SK-N-SH treated with all-trans-retinoic acid at 6 μM for 48 hours (cell line): ENCODE measurements around the gene SUSD6.

ENCODE experiments used
- ISL1 ChIP-seq: fragments of 250-450 bp; sonication (Bioruptor Pico); IDR thresholded peaks from 2 replicates; pipeline ENCODE4 v2.1.2; 2022; ENCODE audit warnings: mild to moderate bottlenecking, moderate library complexity
- SNAI2 ChIP-seq: fragments of 250-450 bp; sonication (Bioruptor Pico); IDR thresholded peaks from 2 replicates; pipeline ENCODE4 v1.5.0; 2020; ENCODE audit warnings: mild to moderate bottlenecking, moderate library complexity
- ZC3H10 ChIP-seq: fragments of 250-450 bp; sonication (Bioruptor Pico); IDR thresholded peaks from 2 replicates; pipeline ENCODE4 v1.5.1; 2021; ENCODE audit warnings: mild to moderate bottlenecking, moderate library complexity
- ZFP30 ChIP-seq: fragments of 450-650 bp; formaldehyde crosslinking; IDR thresholded peaks from 2 replicates; pipeline ENCODE4 v1.5.0; 2022; ENCODE audit warnings: mild to moderate bottlenecking, moderate library complexity
- TF ChIP-seq, protein P1 (sequence below): fragments of 250-450 bp; sonication (Bioruptor Pico); IDR thresholded peaks from 2 replicates; pipeline ENCODE4 v1.5.1; 2020; ENCODE audit warnings: low read depth, mild to moderate bottlenecking, moderate library complexity
- TF ChIP-seq, protein P2 (sequence below): fragments of 250-450 bp; sonication (Bioruptor Pico); IDR thresholded peaks from 2 replicates; pipeline ENCODE4 v1.5.0; 2020; ENCODE audit warnings: mild to moderate bottlenecking, moderate library complexity

DNA sequence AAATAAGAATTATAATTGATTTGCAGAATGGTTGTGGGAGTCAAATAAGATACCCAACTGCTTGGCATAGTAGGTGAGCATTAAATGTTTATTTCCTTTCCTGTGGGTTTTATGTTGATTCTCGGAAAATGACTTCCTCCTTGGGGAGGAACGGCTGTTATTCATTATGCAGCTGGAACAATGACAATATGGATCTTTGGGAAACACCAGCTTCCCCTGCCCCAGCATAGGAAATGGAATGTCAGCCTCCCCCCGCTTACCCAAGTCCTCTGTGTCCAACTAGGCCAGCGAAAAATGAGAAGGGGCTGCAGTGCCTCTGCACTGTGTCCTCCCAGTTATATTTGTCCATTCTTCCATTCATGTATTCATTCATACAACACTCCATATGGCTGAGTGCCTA, 25.0 kb upstream of the SUSD6 start:
- TF ChIP-seq SNAI2 (CRISPR knock-in tag) (no peak), ISL1 (CRISPR knock-in tag) (no peak), ZFP30 (CRISPR knock-in tag) (no peak), ZC3H10 (CRISPR knock-in tag) (no peak)
- TF ChIP-seq, protein P1, sequence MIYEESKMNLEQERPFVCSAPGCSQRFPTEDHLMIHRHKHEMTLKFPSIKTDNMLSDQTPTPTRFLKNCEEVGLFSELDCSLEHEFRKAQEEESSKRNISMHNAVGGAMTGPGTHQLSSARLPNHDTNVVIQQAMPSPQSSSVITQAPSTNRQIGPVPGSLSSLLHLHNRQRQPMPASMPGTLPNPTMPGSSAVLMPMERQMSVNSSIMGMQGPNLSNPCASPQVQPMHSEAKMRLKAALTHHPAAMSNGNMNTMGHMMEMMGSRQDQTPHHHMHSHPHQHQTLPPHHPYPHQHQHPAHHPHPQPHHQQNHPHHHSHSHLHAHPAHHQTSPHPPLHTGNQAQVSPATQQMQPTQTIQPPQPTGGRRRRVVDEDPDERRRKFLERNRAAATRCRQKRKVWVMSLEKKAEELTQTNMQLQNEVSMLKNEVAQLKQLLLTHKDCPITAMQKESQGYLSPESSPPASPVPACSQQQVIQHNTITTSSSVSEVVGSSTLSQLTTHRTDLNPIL, result no peak
- TF ChIP-seq, protein P2, sequence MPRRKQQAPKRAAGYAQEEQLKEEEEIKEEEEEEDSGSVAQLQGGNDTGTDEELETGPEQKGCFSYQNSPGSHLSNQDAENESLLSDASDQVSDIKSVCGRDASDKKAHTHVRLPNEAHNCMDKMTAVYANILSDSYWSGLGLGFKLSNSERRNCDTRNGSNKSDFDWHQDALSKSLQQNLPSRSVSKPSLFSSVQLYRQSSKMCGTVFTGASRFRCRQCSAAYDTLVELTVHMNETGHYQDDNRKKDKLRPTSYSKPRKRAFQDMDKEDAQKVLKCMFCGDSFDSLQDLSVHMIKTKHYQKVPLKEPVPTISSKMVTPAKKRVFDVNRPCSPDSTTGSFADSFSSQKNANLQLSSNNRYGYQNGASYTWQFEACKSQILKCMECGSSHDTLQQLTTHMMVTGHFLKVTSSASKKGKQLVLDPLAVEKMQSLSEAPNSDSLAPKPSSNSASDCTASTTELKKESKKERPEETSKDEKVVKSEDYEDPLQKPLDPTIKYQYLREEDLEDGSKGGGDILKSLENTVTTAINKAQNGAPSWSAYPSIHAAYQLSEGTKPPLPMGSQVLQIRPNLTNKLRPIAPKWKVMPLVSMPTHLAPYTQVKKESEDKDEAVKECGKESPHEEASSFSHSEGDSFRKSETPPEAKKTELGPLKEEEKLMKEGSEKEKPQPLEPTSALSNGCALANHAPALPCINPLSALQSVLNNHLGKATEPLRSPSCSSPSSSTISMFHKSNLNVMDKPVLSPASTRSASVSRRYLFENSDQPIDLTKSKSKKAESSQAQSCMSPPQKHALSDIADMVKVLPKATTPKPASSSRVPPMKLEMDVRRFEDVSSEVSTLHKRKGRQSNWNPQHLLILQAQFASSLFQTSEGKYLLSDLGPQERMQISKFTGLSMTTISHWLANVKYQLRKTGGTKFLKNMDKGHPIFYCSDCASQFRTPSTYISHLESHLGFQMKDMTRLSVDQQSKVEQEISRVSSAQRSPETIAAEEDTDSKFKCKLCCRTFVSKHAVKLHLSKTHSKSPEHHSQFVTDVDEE (CRISPR knock-in tag), result no peak
